ENCODE measurements around the gene AXIN2.
"Not testable (repeated sequence)": the region's sequence is repeated elsewhere in the genome, so short reads cannot be mapped to it uniquely, and the experiment has no call there.

AXIN2 gene

DNA sequence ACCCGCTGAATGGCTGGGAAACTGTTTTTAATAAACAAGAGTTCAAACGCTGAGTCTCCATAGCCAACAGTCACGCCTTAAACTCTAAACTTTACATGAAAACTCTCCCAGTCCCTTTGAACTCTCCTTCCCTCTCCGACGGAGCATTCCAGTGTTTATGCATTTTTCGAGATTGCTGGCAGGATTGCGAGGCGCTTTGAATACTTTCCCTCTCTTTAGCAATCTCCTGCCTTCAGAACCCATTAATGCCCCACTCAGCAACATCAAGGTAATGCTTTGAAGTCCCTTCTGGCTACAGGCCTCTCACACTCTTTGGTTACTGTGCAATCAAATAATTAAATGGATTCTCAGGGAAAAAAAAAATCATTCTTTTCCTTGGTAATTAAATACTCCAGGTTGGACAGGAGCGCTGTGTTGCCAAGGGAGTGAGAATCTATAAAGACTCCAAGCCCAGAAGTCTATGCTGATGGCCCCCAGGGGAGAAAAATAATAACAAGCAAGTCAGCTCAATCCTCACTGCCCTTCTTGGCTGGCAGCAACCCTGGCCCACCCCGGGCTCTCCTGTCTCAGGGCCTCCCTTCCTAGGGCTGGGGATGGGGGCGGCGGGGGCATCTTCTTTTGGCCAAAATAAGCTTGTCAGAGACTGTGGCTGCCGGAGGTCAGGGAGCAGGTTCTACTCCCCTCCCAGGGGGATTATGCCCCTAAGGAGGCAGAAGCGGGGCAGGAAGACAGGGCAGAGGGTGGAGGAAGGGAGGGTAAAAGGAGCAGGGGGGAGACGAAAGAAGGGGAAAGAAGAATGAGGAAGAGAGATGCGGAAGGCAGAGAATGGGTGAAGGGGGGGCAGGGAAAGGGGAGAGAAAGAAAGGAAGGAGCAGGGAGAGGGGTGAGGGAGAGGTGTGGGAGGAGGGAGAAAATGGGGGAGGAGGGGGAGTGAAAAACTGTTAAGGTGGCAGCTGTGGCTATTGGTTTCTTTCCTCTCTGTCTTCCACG, 45.2 kb downstream of the AXIN2 start:
- peak; percentile 73 for DNase-seq (ENCODE audit: low read depth)

DNA sequence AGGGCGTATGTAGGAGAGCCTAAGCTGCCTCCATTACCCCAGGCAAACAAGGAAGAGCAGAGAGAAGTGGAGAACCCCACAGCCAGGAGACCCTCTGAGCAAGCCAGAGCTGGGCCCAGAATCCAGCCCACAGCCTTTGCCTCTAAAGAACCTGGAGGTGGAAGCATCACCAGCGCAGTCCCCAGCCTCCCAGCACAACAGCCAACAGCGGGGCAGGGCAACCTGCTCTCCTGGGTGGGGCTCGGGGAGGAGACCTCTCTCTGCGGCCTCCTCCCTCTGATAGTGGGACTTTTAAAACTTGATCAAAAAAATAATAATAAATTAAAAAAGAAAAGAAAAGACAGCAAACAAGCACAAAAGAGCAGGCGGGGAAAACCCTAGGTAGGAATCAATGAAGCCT, 45.9 kb downstream of the AXIN2 start:
- DNase-seq (ENCODE audit: low read depth), result no peak

DNA sequence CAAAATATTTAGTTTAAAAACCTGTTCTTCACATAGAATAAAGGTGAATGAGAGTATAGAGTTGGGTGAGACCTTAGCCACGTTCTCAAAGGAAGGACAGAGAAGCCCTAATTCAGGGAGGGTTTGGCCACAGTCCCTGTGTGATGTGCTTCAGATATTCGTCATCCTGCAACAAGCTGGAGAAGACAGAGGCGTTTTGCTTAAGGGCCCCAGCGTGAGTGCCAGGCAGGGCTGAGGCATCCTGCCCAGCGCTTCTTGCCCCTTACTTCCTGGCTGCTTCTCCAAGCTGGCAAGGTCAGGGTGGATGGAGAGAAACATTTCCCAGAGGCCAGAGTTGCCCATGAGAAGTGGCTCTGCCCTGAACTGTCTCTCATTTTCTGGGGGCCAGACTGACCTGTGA, 46.9 kb downstream of the AXIN2 start:
- DNase-seq (ENCODE audit: low read depth), result peak; percentile 27

- DNase-seq (ENCODE audit: low read depth), result peak; percentile 82
These were observed 47.4 kb downstream of the AXIN2 start for GRCh38 chr17:65514082-65514481.

GRCh38 chr17:65511316-65511715, 50.1 kb downstream of the AXIN2 start:
- no peak for DNase-seq (ENCODE audit: low read depth)

- no peak for DNase-seq (ENCODE audit: low read depth)
These were observed 52.4 kb downstream of the AXIN2 start for GRCh38 chr17:65509032-65509431.

DNA sequence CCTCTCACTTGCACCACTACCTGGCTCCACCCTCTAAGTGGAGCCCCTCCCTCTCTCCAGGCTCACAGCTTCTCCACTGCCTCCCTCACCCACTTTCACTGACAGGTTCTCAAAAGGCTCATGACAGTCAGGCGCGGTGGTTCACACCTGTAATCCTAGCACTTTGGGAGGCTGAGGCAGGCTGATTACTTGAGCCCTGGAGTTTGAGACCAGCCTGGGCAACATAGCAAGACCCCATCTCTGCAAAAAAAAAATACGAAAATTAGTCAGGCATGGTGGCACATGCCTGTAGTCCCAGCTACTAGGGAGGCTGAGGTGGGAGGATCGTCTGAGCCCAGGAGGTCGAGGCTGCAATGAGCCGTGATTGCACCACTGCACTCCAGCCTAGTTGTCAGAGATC, 56.8 kb downstream of the AXIN2 start:
- not testable (repeated sequence) for DNase-seq (ENCODE audit: low read depth)

- no peak for DNase-seq (ENCODE audit: low read depth)
These were observed 57.3 kb downstream of the AXIN2 start for GRCh38 chr17:65504141-65504540.

DNA sequence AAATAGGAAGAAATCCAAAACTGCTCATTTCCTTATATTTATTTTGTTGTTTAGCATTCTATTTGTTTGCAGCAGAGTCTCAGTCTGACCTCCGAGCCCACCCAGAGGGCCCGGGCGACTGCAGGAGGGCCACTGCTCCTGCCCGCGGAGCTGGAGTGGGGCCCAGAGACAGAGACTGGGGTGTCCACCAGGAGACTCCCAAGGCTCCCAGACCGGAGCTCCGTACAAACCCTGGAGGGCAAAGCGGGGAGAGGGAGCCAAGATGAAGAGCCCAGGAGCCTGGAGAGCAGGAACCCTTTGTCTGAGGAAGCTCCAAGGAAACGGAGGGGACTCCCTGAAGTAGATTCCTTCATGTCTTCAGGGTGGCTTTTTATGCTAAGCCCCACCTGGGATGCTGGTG, 57.9 kb downstream of the AXIN2 start:
- no peak for DNase-seq (ENCODE audit: low read depth)

GRCh38 chr17:65498816-65499215, 62.6 kb downstream of the AXIN2 start:
- DNase-seq (ENCODE audit: low read depth), result no peak

- no peak for DNase-seq (ENCODE audit: low read depth)
These were observed 64.6 kb downstream of the AXIN2 start for GRCh38 chr17:65496801-65497200.

- no peak for DNase-seq (ENCODE audit: low read depth)
These were observed 66.1 kb downstream of the AXIN2 start for GRCh38 chr17:65495122-65496055.

GRCh38 chr17:65489413-65490155, 71.9 kb downstream of the AXIN2 start:
- no peak for DNase-seq (ENCODE audit: low read depth)

DNA sequence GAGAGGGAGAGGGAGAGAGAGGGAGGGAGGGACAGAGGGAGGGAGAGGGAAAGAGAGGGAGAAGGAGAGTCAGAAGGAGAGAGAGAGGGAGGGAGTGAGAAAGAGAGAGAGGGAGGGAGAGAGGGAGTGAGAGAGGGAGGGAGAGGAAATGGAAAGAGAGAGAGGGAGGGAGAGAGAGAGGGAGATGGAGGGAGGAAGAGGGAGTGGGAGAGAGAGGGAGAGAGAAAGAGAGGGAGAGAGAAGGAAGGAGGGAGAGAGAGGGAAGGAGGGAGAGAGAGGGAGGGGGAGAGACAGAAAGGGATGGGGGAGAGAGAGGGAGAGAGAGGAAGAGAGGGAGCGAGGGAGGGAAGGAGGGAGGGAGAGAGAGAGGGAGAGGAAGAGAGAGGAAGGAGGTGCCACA, 72.8 kb downstream of the AXIN2 start:
- DNase-seq (ENCODE audit: low read depth), result no peak

- no peak for DNase-seq (ENCODE audit: low read depth)
These were observed 73.5 kb downstream of the AXIN2 start for GRCh38 chr17:65487990-65488389.

GRCh38 chr17:65487161-65487560, 74.3 kb downstream of the AXIN2 start:
- DNase-seq (ENCODE audit: low read depth), result no peak

DNA sequence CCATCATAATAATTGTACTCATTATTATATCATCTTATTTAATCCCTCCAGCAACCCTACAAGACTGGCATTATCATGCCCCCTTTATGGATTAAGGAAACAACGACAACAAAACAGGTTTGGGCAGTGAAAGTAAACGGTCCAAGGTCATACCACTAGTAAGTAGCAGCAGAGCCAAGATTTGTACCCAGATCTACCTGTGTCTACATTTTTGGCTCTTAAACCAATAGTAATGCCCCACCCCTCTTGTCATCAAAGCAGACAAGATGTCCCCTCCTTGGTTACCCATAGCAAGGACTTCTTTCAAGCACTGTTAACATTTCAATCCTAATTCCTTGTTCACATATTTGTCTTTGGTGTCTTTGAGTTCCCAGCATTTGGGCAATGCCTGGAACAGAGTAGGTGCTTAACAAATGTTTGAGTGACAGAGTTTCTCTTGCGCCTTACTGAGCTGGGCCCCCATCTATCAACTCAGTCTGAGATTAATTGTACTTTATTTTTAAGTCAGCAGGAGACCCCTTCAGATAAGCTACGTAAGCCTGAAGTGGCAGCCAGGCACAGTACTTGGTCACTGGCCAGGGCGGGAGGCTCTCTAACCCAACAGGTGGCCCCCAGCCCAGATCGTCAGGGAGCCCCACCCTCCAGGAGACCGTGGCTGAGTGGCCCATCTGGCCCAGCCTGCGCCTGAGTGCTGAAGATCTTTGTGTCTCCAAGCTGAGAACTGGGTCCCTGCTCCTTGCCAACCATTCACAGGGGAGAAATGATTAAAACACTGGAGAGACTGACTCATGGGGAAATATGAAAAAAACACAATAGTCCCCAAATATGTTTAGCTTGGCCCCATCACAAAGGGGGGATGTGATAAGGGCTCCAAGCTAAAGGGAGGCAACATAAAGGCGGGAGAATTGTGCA, 75.8 kb downstream of the AXIN2 start:
- DNase-seq (ENCODE audit: low read depth), result no peak

GRCh38 chr17:65484405-65484804, 77.0 kb downstream of the AXIN2 start:
- not testable (repeated sequence) for DNase-seq (ENCODE audit: low read depth)

GRCh38 chr17:65483438-65483837, 78.0 kb downstream of the AXIN2 start:
- no peak for DNase-seq (ENCODE audit: low read depth)

DNA sequence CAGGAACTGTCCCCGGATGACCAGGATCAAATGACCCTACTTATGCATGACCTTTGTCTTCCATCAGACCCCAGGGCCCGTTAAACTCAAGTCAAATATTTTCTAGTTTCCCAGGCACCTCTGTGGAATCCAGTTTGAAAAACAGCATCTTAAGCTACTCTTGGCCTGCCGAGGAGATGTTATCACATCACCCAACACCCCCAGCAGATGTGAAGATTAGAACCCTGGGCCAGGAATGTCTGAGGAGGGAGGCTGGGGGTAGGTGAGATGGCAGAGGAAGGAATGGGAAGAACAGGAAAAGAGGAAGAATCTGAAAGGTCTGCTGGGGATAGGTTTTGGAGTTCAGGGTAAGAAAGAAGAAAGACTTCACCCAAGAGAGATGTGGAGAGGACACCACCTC, 79.2 kb downstream of the AXIN2 start:
- DNase-seq (ENCODE audit: low read depth), result no peak

DNA sequence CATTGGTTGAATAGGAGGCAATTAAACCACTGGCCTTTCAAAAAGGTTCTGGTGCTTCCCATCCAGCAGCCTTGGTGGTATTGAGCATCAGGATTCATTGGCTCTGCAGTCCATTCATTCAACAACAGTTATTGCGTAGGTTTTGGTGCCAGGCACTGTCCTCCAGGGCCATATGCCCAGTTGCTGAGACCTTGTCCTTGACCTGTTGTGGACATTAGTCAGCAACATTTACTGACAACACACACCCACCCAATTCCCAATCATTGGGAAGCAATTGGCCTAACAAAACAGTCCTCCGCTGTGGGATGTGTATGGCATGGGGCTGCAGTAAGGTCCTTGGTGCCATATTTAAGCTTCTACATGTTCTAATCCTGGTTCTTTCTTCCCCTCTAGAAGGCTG, 82.2 kb downstream of the AXIN2 start:
- DNase-seq (ENCODE audit: low read depth), result no peak
